Measurements from ENCODE around the gene RPTOR. TPM values are rescaled to one million over a fixed set of nuclear protein-coding genes. Genes with fewer than 3 reads are reported as not detected.
A peak's percentile ranks its signal among the peaks of the same experiment; 100 is the strongest.

The RPTOR gene
- total RNA-seq, 1 experiment from 2014 or later: 25.1 TPM

DNA sequence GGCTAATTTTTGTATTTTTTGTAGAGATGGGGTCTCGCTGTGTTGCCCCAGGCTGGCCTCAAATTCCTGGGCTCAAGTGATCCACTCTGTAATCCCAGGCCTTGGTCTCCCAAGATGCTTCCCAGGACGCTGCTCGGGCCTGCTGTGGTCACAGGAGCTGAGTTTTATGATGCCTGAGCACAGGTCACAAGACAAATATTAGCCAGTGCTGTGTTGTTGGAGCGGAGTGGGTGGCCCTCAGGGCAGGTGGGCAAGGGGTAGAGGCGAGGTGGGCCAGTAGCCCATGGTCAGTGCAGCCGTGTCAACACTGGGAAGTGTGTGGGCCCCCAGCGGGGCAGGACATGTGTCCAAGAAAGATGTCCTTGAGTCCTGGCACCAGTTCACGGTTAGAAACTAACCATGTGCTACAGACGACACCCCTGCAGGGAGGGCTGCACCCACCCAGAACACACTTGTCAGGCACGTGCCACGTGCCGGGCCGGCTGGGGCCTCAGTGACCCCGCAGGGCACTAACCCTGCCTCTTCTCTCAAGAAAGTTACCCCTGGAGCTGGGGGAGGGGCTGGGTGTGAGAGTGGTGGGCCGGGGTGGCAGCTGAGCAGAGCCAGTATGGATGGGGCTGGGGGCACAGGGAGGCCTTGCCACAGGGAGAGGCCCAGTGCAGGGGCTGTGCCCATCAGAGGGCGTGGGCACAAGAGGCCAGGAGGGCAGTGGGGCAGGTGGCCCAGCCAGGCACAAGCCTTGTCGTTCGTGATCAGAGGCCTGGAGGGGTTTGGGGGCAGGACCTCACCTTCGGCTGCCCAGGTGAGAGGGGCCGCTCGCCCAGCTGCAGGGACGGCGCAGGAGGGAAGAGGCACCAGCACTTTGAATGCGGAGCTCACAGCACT lies 343.9 kb downstream of the RPTOR start:
- H2AK5ac ChIP-seq (ENCODE audit: insufficient read length, low read length): no peak overlapping the region
- H3K56ac ChIP-seq (ENCODE audit: insufficient read length, low read depth, low read length): no peak overlapping the region
- H4K20me1 ChIP-seq (ENCODE audit: control insufficient read depth, insufficient read depth, insufficient read length): peaks cover 2% of the 10 kb centered on the region
- Mint-ChIP-seq H3K9me3 (no peaks in the 10 kb centered on the region), H3K4me3 (no peak overlapping the region), H3K36me3 (ENCODE audit: insufficient read depth in 1 of 3, low read depth in 3 of 3) (peaks cover 9 to 43% (median 20%) of the 10 kb centered on the region in 3 experiments; a peak in 6 of 7 replicates), H3K27me3 (ENCODE audit: low read depth) (no peaks in the 10 kb centered on the region), H3K27ac (peak overlapping the region in 2 of 3 experiments; percentile 52 to 60; a peak in 2 of 7 replicates), H3K4me1 (no peaks in the 10 kb centered on the region; a peak in 1 of 4 replicates)
- H3T11ph ChIP-seq (ENCODE audit: low read length): no peak overlapping the region
- DNase-seq: no peak
- no peak overlapping the region for H3K18ac ChIP-seq (ENCODE audit: insufficient read length, low read depth, low read length)
- no peak overlapping the region for H4K91ac ChIP-seq (ENCODE audit: insufficient read length, low read depth, low read length)
- no peaks in the 10 kb centered on the region for H3K4me1 ChIP-seq (ENCODE audit: insufficient read depth, low read length)
- TF ChIP-seq, protein P1, sequence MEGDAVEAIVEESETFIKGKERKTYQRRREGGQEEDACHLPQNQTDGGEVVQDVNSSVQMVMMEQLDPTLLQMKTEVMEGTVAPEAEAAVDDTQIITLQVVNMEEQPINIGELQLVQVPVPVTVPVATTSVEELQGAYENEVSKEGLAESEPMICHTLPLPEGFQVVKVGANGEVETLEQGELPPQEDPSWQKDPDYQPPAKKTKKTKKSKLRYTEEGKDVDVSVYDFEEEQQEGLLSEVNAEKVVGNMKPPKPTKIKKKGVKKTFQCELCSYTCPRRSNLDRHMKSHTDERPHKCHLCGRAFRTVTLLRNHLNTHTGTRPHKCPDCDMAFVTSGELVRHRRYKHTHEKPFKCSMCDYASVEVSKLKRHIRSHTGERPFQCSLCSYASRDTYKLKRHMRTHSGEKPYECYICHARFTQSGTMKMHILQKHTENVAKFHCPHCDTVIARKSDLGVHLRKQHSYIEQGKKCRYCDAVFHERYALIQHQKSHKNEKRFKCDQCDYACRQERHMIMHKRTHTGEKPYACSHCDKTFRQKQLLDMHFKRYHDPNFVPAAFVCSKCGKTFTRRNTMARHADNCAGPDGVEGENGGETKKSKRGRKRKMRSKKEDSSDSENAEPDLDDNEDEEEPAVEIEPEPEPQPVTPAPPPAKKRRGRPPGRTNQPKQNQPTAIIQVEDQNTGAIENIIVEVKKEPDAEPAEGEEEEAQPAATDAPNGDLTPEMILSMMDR (conservative IDR thresholded peaks at IDR 0.05): no peak
- no peak overlapping the region for H3K4ac ChIP-seq (ENCODE audit: low read depth, low read length)
- H2AFZ ChIP-seq (ENCODE audit: low read length): no peak overlapping the region
- no peak overlapping the region for H2BK20ac ChIP-seq (ENCODE audit: low read depth, low read length, poor library complexity, severe bottlenecking)
- no peaks in the 10 kb centered on the region for H3K23me2 ChIP-seq (ENCODE audit: insufficient read length, low read depth, low read length, poor library complexity, severe bottlenecking)
- no peaks in the 10 kb centered on the region for H3K79me1 ChIP-seq (ENCODE audit: insufficient read depth, low read depth, low read length, poor library complexity, severe bottlenecking)
- H3K9ac ChIP-seq (ENCODE audit: extremely low read depth, insufficient read length, low read length): no peak overlapping the region
- no peak overlapping the region for H2BK12ac ChIP-seq (ENCODE audit: insufficient read length, low read depth, low read length)
- H3K27ac ChIP-seq (ENCODE audit: insufficient read length, low read depth, low read length): no peak overlapping the region
- no peak overlapping the region for H3K23ac ChIP-seq (ENCODE audit: insufficient read length, low read depth, low read length)
- H4K8ac ChIP-seq (replicated peaks; ENCODE audit: insufficient read length, low read depth, low read length): no peak overlapping the region
- no peaks in the 10 kb centered on the region for H3K27me3 ChIP-seq (ENCODE audit: insufficient read depth, low read length)
- no CpG with 5 or more reads among the region's 24 CpGs for WGBS (ENCODE audit: extremely low coverage, insufficient read length, low lambda C conversion rate)
- no peaks in the 10 kb centered on the region for H3K9me3 ChIP-seq (ENCODE audit: control insufficient read depth, low read depth, low read length)
- no peak overlapping the region for H2BK5ac ChIP-seq (ENCODE audit: insufficient read length, low read length)
- no peak overlapping the region for H4K5ac ChIP-seq (ENCODE audit: insufficient read length, low read depth, low read length)
- H3K4me2 ChIP-seq (ENCODE audit: insufficient read depth, insufficient read length, low read length): no peak overlapping the region
- H3K14ac ChIP-seq (ENCODE audit: insufficient read depth, low read length): no peak overlapping the region
- no peak overlapping the region for H2BK15ac ChIP-seq (ENCODE audit: low read depth, low read length)
- H2BK120ac ChIP-seq (ENCODE audit: low read depth, low read length, poor library complexity, severe bottlenecking): no peak overlapping the region
- no peaks in the 10 kb centered on the region for H3K79me2 ChIP-seq (ENCODE audit: insufficient read depth, low read length)

All from H9 (cell line).